CD4-positive, alpha-beta memory T cell (primary cell): ENCODE data around the gene TTLL11. TPM values are rescaled to one million over a fixed set of nuclear protein-coding genes. Genes with fewer than 3 reads are reported as not detected.

ENCODE experiments used
- CTCF ChIA-PET: fragments of 350-600 bp; sonication (Branson Sonifier 250); formaldehyde crosslinking; loops from one replicate; lab custom pipeline; 2021; ENCODE audit warnings: inconsistent platforms; ENCODE audit not compliant: partially characterized antibody; lab: Charles Lee
- POLR2A ChIA-PET: fragments of 350-600 bp; sonication (Branson Sonifier 250); formaldehyde crosslinking; loops from one replicate; lab custom pipeline; 2021; ENCODE audit not compliant: partially characterized antibody; lab: Charles Lee
- DNase-seq, 5 donors: peaks; one replicate each; pipeline versions ENCODE4 v3.0.0 to v3.0.0-alpha.2; 2020 to 2022; ENCODE audit warnings: mixed read lengths in 1 of 5
- H3K27ac ChIP-seq: one replicate; pipeline ENCODE4 v1.7.0; 2013; ENCODE audit warnings: low read depth, low read length
- H3K27me3 ChIP-seq: 2 replicates; pipeline ENCODE4 v1.7.0; 2013; ENCODE audit warnings: mild to moderate bottlenecking, low read length, moderate library complexity; ENCODE audit not compliant: insufficient read depth
- H3K36me3 ChIP-seq: 2 replicates; pipeline ENCODE4 v1.7.0; 2013; ENCODE audit warnings: mild to moderate bottlenecking, low read length, moderate library complexity; ENCODE audit not compliant: insufficient read depth
- H3K4me1 ChIP-seq: 2 replicates; pipeline ENCODE4 v1.7.0; 2013; ENCODE audit warnings: mild to moderate bottlenecking, low read length, moderate library complexity; ENCODE audit not compliant: insufficient read depth
- H3K4me3 ChIP-seq, 2 donors: one replicate each; pipeline ENCODE4 v1.7.0; 2013; ENCODE audit warnings: low read length in 2 of 2, mild to moderate bottlenecking in 1 of 2
- H3K9me3 ChIP-seq, 2 donors: one replicate each; pipeline ENCODE4 v1.7.0; 2013; ENCODE audit warnings: low read length in 2 of 2, control low read depth in 1 of 2; ENCODE audit not compliant: control insufficient read depth in 1 of 2
- H3K27ac Mint-ChIP-seq, 7 donors: one replicate each; pipeline ENCODE4 v1.8.0; 2020 to 2021; ENCODE audit warnings: mixed read lengths in 7 of 7, mild to moderate bottlenecking in 6 of 7, inconsistent platforms in 3 of 7, moderate library complexity in 3 of 7
- H3K27me3 Mint-ChIP-seq, 2 donors: one replicate each; pipeline ENCODE4 v1.8.0; 2020 to 2021; ENCODE audit warnings: mixed read lengths in 2 of 2
- H3K36me3 Mint-ChIP-seq, 2 donors: one replicate each; pipeline ENCODE4 v1.8.0; 2020 to 2021; ENCODE audit warnings: mixed read lengths in 2 of 2, inconsistent platforms in 1 of 2, mild to moderate bottlenecking in 1 of 2
- H3K4me1 Mint-ChIP-seq, 4 donors: one replicate each; pipeline ENCODE4 v1.8.0; 2020 to 2021; ENCODE audit warnings: mixed read lengths in 4 of 4, mild to moderate bottlenecking in 1 of 4
- H3K4me3 Mint-ChIP-seq, 8 donors: one replicate each; pipeline ENCODE4 v1.8.0; 2020 to 2021; ENCODE audit warnings: mixed read lengths in 8 of 8, mild to moderate bottlenecking in 7 of 8, moderate library complexity in 6 of 8, inconsistent platforms in 3 of 8
- H3K9me3 Mint-ChIP-seq, 8 donors: one replicate each; pipeline ENCODE4 v1.8.0; 2020 to 2021; ENCODE audit warnings: mixed read lengths in 8 of 8, mild to moderate bottlenecking in 5 of 8, inconsistent platforms in 3 of 8, moderate library complexity in 1 of 8
- intact Hi-C: fragments of 100-400 bp; cut with micrococcal nuclease; formaldehyde crosslinking; loops from one replicate; pipeline ENCODE4 v1.15.1; 2023
- polyA plus RNA-seq, 2 donors: library from polyadenylated mRNA; unstranded; fragments of 300-500 nt; fragmentation: Illumina TruSeq; gene quantifications; one replicate each; pipeline ENCODE4 v1.2.3, GENCODE V29; 2021
- total RNA-seq, 2 experiments: library from RNA; stranded (reverse); gene quantifications; one replicate each; pipeline ENCODE4 v1.2.3, GENCODE V29; 2021

Gene TTLL11
- total and polyA plus RNA-seq, 4 experiments from 2014 or later: 2.7 to 7.8 (median 3.1) TPM

DNA sequence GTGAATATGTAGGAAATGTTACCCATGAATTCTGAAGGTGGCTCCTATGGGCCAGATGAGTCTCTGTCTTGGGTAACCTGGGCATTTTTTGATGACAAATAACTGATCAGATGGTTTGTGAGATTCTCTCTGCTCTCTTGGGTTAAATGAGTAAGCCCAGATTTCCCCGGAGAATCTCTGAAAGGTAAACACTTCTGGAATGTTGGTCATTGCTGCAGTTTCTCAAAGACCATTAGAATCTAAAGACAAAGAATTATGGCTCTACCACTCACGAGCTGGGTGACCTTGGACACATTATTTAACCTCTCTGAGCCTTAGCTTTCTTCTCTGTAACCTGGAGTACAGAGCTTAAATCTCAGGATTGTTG, 250.5 kb downstream of the TTLL11 start:
- Histone ChIP-seq H3K4me3 (no peak overlapping the region), H3K36me3 (no peaks in the 10 kb centered on the region), H3K27me3 (no peaks in the 10 kb centered on the region), H3K4me1 (no peaks in the 10 kb centered on the region), H3K27ac (no peak overlapping the region), H3K9me3 (no peaks in the 10 kb centered on the region)
- peaks cover 0 to 4% of the 10 kb centered on the region in 2 donors for H3K27me3 Mint-ChIP-seq
- peaks cover 0 to 16% (median 10%) of the 10 kb centered on the region in 8 donors for H3K9me3 Mint-ChIP-seq
- intact Hi-C loops: no loop called here
- DNase-seq: no peak
- H3K36me3 Mint-ChIP-seq: peaks cover 0 to 9% of the 10 kb centered on the region in 2 donors
- H3K27ac Mint-ChIP-seq: no peak overlapping the region
- no peaks in the 10 kb centered on the region for H3K4me1 Mint-ChIP-seq
- ChIA-PET POLR2A (no interaction called here), CTCF (no interaction called here)
- no peak overlapping the region for H3K4me3 Mint-ChIP-seq

DNA sequence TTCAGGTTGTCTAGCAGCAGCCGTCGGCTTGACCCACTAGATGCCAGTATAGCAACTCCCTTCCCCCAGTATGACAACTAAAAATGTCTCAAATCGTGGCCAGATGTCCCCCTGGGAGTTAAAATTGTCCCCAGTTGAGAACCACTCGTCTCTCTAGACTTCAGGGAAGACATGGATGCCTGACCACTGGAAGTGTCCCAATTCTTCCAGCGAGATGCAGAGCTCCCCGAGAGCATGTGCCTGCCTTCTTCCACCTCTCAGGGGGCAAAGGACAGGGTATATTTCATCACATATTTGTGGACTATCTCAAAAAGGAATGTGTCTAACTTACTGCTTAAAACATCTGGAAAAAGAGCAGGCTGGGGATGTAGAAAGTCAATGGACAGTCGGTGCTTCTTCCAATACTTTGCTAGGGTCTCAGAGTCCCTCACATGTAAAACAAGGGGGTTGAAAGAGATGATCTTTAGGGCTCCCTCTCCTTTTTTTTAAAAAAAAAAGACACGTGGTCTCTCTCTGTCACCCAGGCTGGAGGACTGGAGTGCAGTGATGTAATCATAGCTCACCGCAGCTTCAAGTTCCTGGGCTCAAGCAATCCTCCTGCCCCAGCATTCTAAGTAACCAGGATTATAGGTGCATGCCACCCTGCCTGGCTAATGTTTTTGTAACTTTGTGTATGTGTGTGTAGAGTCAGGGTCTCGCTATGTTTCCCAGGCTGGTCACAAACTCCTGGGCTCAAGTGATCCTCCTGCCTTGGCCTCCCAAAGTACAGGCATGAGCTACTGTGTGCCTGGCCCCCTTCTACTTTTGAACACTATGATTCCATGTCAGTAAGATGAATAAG, 251.1 kb downstream of the TTLL11 start:
- no peak overlapping the region for H3K4me3 Mint-ChIP-seq
- no peaks in the 10 kb centered on the region for H3K36me3 ChIP-seq
- no peak overlapping the region for H3K27ac Mint-ChIP-seq
- H3K4me1 ChIP-seq: no peaks in the 10 kb centered on the region
- DNase-seq: no peak
- peaks cover 0 to 16% (median 9%) of the 10 kb centered on the region in 8 donors for H3K9me3 Mint-ChIP-seq
- peaks cover 0 to 3% of the 10 kb centered on the region in 2 donors for H3K27me3 Mint-ChIP-seq
- CTCF ChIA-PET: no interaction called here
- no peak overlapping the region for H3K27ac ChIP-seq
- H3K4me3 ChIP-seq: no peak overlapping the region
- POLR2A ChIA-PET: no interaction called here
- H3K36me3 Mint-ChIP-seq: peaks cover 0 to 9% of the 10 kb centered on the region in 2 donors
- intact Hi-C loops: no loop called here
- H3K4me1 Mint-ChIP-seq: no peaks in the 10 kb centered on the region
- H3K9me3 ChIP-seq: no peaks in the 10 kb centered on the region
- H3K27me3 ChIP-seq: no peaks in the 10 kb centered on the region

DNA sequence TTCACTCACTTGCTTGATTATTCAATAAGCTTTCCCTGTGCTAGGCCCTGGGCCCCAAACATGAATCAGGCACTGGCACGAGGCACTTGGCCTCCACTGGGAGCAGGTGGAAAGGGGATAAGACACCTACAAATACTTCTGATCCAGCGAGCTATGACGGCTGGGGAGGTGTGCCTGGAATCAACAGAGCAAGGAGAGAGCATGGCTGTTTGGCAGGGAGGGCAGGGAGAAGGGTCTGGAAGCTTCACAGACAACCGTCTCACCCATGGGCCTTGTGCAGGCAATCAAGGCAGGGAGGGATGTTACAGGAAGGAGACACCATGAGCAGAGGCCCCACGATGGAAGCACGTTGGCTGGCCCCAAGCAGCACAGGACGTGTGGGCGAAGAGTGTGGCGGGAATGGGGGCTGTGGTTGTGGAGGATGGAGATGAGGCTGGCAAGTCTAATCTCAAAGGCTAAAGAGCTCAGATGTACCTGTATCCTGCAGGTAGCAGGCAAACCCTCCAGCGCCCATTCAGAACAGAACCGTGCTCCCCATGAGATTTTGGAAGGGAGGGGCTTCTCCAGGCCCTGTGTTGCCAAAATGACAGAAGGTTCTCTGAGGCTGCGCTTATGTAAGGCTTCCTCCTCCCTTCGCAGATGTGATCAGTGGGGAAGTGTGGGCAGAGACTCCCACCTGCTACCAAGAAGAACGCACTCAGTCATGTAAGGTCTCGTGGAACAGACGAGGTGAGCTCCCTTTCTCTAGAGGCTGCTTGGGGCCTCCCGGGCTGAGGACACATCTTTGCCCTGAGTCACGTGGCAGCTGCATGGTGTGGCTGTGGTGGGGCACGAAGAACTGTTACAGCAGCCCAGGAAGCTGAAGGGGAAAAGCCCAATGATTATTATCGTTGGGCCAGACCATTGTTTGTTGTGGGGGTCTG, 252.0 kb downstream of the TTLL11 start:
- Mint-ChIP-seq H3K9me3 (peaks cover 0 to 16% (median 8%) of the 10 kb centered on the region in 8 donors), H3K27me3 (peaks cover 0 to 3% of the 10 kb centered on the region in 2 donors), H3K36me3 (peaks cover 0 to 9% of the 10 kb centered on the region in 2 donors), H3K27ac (no peak overlapping the region), H3K4me1 (no peaks in the 10 kb centered on the region), H3K4me3 (no peak overlapping the region)
- no peak for DNase-seq
- H3K4me3 ChIP-seq: no peak overlapping the region
- H3K9me3 ChIP-seq: no peaks in the 10 kb centered on the region
- no peaks in the 10 kb centered on the region for H3K4me1 ChIP-seq
- POLR2A ChIA-PET: no interaction called here
- no peaks in the 10 kb centered on the region for H3K36me3 ChIP-seq
- CTCF ChIA-PET: no interaction called here
- H3K27ac ChIP-seq: no peak overlapping the region
- intact Hi-C loops: no loop called here
- H3K27me3 ChIP-seq: no peaks in the 10 kb centered on the region

DNA sequence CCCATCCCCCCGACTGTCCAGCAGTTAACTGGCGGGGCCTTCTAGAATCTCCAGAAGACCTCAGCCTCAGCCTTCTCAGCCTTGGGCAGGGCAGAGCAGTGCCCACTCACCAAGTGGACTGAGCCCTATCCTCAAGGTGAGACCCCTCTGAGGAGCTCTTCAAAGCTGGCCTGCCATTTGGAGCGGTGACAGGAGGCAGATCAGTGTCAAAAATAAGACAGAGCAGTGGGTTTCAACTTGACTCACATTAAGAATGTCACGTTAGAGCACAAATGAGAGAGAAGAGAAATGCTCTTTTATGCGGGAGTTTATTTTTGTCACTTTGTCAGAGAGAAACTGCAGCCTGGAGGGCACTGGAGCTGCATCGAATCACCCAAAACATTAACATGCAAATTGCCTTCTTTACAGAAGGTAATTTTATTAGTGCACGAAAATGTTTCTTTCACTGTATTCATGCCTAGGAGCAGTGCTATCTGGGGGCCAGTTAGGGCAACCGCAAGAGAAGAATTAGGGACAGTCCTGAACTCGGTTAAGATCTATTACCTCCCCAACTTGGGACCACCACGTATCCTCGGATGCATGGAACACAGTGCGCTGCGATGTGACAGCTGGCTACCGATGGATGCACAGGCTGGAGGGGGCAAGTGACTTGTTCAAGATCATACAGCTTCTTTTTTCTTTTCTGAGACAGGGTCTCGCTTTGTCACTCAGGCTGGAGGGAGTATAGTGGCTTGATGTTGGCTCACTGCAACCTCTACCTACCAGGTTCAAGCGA, 253.2 kb downstream of the TTLL11 start:
- H3K9me3 Mint-ChIP-seq: peaks cover 0 to 10% (median 6%) of the 10 kb centered on the region in 8 donors
- no peak overlapping the region for H3K4me3 Mint-ChIP-seq
- Histone ChIP-seq H3K4me1 (no peaks in the 10 kb centered on the region), H3K4me3 (no peak overlapping the region), H3K9me3 (no peaks in the 10 kb centered on the region), H3K27ac (no peak overlapping the region), H3K27me3 (no peaks in the 10 kb centered on the region), H3K36me3 (no peaks in the 10 kb centered on the region)
- H3K27ac Mint-ChIP-seq: no peak overlapping the region
- H3K27me3 Mint-ChIP-seq: peaks cover 0 to 3% of the 10 kb centered on the region in 2 donors
- ChIA-PET POLR2A (no interaction called here), CTCF (no interaction called here)
- DNase-seq: no peak
- H3K36me3 Mint-ChIP-seq: peaks cover 0 to 9% of the 10 kb centered on the region in 2 donors
- intact Hi-C loops: no loop called here
- no peaks in the 10 kb centered on the region for H3K4me1 Mint-ChIP-seq

DNA sequence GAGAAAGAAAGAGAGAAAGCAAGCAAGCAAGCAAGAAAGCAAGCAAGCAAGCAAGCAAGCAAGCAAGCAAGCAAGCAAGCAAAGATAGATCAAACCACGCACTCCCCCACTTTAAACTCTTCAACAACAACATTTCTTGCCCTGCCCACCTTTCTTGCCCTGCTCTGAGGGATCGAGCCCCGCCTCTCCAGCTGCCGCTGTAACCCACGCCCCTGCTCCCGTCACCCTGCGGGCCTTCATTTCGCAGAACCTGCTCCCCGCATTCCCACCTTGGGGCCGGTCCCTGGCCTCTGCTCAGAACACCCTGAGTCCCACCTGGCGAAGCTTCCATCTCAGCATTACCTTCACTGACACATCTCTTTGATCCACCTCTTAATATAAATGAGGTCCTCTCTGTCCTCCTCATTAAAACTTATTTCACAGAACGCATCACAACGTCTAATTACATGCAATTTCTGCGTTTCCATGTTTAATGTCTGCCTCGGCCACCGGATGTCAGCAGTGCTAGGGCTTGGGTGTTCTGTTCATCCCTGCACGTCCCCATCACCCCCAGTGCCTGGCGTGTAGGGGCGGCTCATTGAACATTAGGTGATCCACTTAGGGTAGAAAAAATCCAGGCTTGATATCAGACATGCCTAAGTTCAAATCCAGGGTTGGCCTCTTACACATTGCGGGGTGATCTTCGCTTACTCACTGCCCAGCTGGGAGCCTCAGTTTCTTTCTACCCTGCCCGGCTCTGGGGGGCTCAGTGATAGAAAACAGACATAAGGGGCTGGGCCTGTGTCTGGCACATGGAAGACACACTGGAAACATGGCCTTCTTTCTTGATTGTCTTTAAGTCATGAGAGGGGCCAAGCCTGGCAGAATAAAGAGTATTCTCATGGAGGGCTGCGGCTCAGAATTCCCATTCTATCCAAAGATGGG, 254.1 kb downstream of the TTLL11 start:
- Histone ChIP-seq H3K4me3 (no peak overlapping the region), H3K9me3 (no peaks in the 10 kb centered on the region), H3K27me3 (no peaks in the 10 kb centered on the region), H3K36me3 (no peaks in the 10 kb centered on the region), H3K27ac (no peak overlapping the region), H3K4me1 (no peaks in the 10 kb centered on the region)
- intact Hi-C loops: no loop called here
- no peaks in the 10 kb centered on the region for H3K4me1 Mint-ChIP-seq
- DNase-seq: no peak
- H3K9me3 Mint-ChIP-seq: peaks cover 0 to 2% (median 0%) of the 10 kb centered on the region in 8 donors
- ChIA-PET POLR2A (no interaction called here), CTCF (no interaction called here)
- H3K27ac Mint-ChIP-seq: no peak overlapping the region
- no peaks in the 10 kb centered on the region for H3K27me3 Mint-ChIP-seq
- H3K4me3 Mint-ChIP-seq: no peak overlapping the region
- peaks cover 0 to 5% of the 10 kb centered on the region in 2 donors for H3K36me3 Mint-ChIP-seq

DNA sequence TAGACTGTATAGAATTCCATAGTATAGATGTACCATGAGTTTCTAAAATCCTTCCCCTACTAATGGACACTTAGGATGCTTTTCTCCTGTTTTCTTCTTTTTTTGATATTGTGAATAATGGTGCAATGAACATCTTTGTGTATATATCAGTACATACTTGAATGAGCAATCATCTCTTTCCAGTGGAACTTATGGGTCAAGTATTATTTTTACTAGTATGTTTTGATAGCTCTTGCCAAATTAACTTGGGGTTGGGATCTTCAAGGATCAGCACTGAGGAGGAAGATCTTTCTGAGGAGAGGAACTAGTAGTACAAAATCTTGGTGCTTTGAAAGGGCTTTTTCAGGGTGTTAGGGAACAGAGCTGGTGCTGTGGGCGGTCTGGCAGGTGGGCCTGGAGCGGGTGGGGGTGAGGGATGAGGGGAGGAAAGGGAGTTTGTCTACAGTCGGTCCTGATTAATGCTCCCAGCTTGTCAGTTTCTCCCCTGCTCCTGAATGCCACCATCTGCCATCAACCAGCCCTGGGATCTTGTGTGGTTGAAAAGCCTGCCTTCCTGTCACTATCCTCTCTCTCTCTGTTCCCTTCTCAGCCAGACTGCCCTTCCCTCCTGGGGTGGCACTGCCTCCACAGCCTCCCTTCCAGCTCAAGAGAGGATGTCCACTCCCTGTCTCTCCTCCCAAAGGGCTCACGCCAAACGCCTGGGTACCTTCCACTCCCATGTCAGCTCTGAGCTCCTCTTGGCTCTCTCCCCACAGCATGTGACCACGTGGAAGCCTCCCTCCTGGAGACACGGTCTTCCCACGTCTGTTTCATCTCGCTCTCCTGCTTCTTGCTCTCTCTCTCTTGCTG, 255.8 kb downstream of the TTLL11 start:
- Histone ChIP-seq H3K4me3 (no peak overlapping the region), H3K36me3 (no peaks in the 10 kb centered on the region), H3K4me1 (no peaks in the 10 kb centered on the region), H3K27me3 (no peaks in the 10 kb centered on the region), H3K27ac (no peak overlapping the region), H3K9me3 (no peaks in the 10 kb centered on the region)
- no peak for DNase-seq
- ChIA-PET POLR2A (no interaction called here), CTCF (no interaction called here)
- Mint-ChIP-seq H3K4me1 (no peaks in the 10 kb centered on the region), H3K4me3 (no peak overlapping the region), H3K27me3 (no peaks in the 10 kb centered on the region), H3K9me3 (no peaks in the 10 kb centered on the region), H3K36me3 (peaks cover 0 to 8% of the 10 kb centered on the region in 2 donors), H3K27ac (no peak overlapping the region)
- intact Hi-C loops: no loop called here
